Measurements from ENCODE around the gene TBCD.
"Not testable (repeated sequence)": the region's sequence is repeated elsewhere in the genome, so short reads cannot be mapped to it uniquely, and the experiment has no call there.

GRCh38 chr17:82777778-82778375 lies 26.0 kb downstream of the TBCD start:
- TF ChIP-seq, protein P1, sequence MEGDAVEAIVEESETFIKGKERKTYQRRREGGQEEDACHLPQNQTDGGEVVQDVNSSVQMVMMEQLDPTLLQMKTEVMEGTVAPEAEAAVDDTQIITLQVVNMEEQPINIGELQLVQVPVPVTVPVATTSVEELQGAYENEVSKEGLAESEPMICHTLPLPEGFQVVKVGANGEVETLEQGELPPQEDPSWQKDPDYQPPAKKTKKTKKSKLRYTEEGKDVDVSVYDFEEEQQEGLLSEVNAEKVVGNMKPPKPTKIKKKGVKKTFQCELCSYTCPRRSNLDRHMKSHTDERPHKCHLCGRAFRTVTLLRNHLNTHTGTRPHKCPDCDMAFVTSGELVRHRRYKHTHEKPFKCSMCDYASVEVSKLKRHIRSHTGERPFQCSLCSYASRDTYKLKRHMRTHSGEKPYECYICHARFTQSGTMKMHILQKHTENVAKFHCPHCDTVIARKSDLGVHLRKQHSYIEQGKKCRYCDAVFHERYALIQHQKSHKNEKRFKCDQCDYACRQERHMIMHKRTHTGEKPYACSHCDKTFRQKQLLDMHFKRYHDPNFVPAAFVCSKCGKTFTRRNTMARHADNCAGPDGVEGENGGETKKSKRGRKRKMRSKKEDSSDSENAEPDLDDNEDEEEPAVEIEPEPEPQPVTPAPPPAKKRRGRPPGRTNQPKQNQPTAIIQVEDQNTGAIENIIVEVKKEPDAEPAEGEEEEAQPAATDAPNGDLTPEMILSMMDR (IDR thresholded peaks at IDR 0.05): not testable (repeated sequence)
- TF ChIP-seq, protein P2, sequence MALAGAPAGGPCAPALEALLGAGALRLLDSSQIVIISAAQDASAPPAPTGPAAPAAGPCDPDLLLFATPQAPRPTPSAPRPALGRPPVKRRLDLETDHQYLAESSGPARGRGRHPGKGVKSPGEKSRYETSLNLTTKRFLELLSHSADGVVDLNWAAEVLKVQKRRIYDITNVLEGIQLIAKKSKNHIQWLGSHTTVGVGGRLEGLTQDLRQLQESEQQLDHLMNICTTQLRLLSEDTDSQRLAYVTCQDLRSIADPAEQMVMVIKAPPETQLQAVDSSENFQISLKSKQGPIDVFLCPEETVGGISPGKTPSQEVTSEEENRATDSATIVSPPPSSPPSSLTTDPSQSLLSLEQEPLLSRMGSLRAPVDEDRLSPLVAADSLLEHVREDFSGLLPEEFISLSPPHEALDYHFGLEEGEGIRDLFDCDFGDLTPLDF (CRISPR knock-in tag; IDR thresholded peaks at IDR 0.05): not testable (repeated sequence)
- TF ChIP-seq PREB (CRISPR knock-in tag; IDR thresholded peaks at IDR 0.05; ENCODE audit: borderline replicate concordance): not testable (repeated sequence)
